ENCODE data around the gene TPTE.
"Not testable (repeated sequence)": the region's sequence is repeated elsewhere in the genome, so short reads cannot be mapped to it uniquely, and the experiment has no call there.

TPTE gene

DNA sequence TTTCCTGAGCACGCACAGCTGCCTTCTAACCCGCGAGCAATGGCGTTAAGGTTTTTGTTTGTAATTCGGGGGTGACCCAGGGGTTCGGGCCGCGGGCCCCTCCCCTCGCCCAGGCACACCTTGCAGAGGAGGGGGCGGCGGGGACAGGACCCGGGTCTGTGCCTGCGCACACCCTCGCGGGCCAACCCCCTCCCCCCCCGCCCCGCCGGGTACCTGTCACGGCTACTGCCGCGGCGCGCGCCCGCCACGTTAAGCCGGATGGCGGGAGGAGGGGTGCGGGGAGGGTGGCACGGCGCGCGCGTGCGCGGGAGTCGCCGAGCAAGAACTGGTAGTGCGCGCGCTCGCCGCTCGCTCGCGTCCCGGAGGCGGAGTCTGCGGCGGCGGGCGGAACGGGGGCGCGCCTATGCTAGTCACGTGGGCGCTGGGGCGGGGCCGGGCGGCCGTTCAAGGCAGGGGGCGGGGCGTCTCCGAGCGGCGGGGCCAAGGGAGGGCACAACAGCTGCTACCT, at the start of gene TPTE:
Gene TPTE, plus strand, starts transcription at position 493 of the 508 bp plus-strand sequence. CDS start 17,141 bp downstream, outside the sequence.
- Mint-ChIP-seq H3K36me3 (ENCODE audit: low read depth) (peaks cover 3% of the 10 kb centered on the region), H3K4me3 (no peak within 1 kb of the TSS), H3K27me3 (no peaks in the 10 kb centered on the region), H3K9me3 (peaks cover 26% of the 10 kb centered on the region), H3K27ac (no peak within 1 kb of the TSS), H3K4me1 (no peaks in the 10 kb centered on the region)
- no peak for DNase-seq
- no peak for ATAC-seq

DNA sequence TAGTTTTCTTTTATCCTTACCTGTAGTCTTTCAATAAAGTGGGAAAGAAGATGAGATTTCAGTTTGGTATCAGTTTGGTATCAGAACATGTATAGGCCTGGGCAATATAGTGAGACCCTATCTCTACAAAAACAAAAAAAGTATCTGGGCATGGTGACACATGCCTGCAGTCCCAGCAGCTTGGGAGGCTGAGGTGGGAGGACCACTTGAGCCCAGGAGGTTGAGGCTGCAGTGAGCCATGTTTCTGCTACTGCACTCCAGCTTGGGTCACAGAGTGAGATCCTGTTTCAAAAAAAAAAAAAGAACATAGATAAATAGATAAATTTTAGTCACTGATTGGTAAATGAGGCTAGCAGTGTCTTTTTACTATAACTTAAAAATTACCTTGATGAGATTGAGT, 49.4 kb upstream of the TPTE start:
- not testable (repeated sequence) for H3K27ac Mint-ChIP-seq; DNase-seq; H3K36me3 Mint-ChIP-seq (ENCODE audit: low read depth); H3K9me3 Mint-ChIP-seq; H3K4me3 Mint-ChIP-seq; H3K4me1 Mint-ChIP-seq; ATAC-seq; H3K27me3 Mint-ChIP-seq

DNA sequence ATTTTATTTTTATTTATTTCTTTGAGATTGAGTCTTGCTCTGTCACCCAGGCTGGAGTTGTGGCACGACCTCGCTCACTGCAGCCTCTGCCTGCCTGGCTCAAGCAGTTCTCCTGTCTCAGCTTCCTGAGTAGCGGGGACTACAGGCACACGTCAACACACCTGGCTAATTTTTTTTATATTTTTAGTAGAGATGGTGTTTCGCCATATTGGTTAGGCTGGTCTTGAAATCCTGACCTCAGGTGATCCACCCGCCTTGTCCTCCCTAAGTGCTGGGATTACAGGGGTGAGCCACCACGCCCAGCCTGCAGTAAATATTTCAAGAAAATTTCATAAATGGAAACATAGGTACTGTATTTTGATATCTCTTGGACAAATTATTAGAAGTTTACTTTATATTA, 43.6 kb upstream of the TPTE start:
- not testable (repeated sequence) for H3K27ac Mint-ChIP-seq; ATAC-seq; DNase-seq; H3K4me1 Mint-ChIP-seq; H3K27me3 Mint-ChIP-seq; H3K36me3 Mint-ChIP-seq (ENCODE audit: low read depth); H3K4me3 Mint-ChIP-seq
- H3K9me3 Mint-ChIP-seq, result peaks cover 20% of the 10 kb centered on the region

DNA sequence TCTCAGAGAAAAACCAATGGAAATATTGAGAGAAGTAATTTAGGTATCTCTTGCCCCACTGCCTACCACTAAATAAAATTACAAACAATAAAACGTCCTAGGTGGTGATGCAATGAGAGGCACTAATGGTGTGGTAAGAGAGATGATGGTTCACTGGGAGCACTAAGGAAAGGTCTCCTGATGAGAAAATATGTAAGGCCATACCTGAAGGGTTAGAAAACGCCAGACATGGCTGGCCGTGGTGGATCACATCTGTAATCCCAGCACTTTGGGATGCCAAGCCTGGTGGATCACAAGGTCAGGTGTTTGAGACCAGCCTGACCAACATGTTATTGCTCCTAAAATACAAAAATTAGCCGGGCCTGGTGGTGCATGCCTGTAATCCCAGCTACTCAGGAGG, 41.5 kb upstream of the TPTE start:
- not testable (repeated sequence) for H3K27me3 Mint-ChIP-seq

GRCh38 chr21:10484864-10485263, 36.5 kb upstream of the TPTE start:
- not testable (repeated sequence) for ATAC-seq; H3K4me1 Mint-ChIP-seq; H3K4me3 Mint-ChIP-seq; H3K36me3 Mint-ChIP-seq (ENCODE audit: low read depth); H3K27me3 Mint-ChIP-seq; H3K9me3 Mint-ChIP-seq; H3K27ac Mint-ChIP-seq; DNase-seq

More for the DNA sequence above, 41.5 kb upstream of the TPTE start:
- DNase-seq; H3K27ac Mint-ChIP-seq; H3K4me1 Mint-ChIP-seq; ATAC-seq; H3K36me3 Mint-ChIP-seq (ENCODE audit: low read depth); H3K4me3 Mint-ChIP-seq: not testable (repeated sequence)
- peaks cover 19% of the 10 kb centered on the region for H3K9me3 Mint-ChIP-seq

DNA sequence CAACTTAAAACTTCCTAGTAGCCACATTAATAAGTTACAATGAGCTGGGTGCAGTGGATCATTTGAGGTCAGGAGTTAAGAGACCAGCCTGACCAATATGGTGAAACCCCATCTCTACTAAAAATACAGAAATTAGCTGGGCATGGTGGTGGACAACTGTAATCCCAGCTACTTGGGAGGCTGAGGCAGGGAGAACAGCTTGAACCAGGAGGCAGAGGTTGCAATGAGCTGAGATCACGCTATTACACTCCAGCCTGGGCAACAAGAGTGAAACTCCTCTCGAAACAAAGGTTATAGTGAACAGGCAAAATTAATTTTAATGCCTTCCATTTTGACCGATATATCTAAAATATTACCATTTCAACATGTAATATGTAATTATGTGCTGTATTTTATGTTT, 30.9 kb upstream of the TPTE start:
- DNase-seq; H3K9me3 Mint-ChIP-seq; ATAC-seq; H3K4me1 Mint-ChIP-seq; H3K4me3 Mint-ChIP-seq; H3K36me3 Mint-ChIP-seq (ENCODE audit: low read depth); H3K27me3 Mint-ChIP-seq; H3K27ac Mint-ChIP-seq: not testable (repeated sequence)

DNA sequence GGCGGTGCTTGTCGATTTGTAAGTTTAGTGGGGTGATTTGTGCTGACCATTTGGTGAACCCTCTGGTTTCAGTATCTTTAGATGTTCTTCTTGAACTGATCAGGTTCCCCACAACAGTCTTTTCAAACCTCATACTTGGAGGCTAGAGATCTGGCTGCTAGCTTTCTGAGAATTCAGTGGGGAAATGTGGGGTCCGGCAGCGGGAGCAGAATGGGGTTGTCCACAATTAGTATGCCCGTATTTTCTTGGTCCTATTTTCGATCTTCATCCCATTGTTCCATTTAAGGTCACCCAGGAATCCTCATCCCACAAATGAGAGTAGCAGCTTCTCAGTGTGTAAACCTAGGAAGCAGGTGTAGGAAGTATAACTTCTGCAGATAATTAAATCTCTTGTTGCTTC, 10.3 kb upstream of the TPTE start:
- DNase-seq (no peak), ATAC-seq (no peak)
- Mint-ChIP-seq H3K4me3 (no peak overlapping the region), H3K27me3 (no peaks in the 10 kb centered on the region), H3K36me3 (ENCODE audit: low read depth) (no peaks in the 10 kb centered on the region), H3K4me1 (no peaks in the 10 kb centered on the region), H3K27ac (no peak overlapping the region), H3K9me3 (peaks cover 20% of the 10 kb centered on the region)

DNA sequence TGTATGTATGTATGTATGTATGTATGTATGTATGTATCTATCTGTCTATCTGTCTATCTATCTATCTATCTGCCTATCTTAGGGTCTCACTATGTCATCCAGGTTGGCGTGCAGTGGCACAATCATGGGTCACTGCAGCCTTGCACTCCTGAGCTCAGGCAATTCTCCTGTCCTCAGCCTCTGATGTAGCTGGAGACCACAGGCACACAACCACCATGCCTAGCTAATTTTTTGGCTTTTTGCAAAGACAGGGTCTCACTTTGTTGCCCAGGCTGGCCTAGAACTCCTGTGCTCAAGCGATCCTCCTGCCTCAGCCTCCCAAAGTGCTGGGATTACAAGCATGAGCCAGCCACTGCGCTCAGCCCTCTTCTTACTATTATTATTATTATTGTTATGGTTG, 4.5 kb upstream of the TPTE start:
- H3K27ac Mint-ChIP-seq; ATAC-seq; H3K4me1 Mint-ChIP-seq; H3K36me3 Mint-ChIP-seq (ENCODE audit: low read depth); DNase-seq; H3K4me3 Mint-ChIP-seq; H3K27me3 Mint-ChIP-seq: not testable (repeated sequence)
- peaks cover 35% of the 10 kb centered on the region for H3K9me3 Mint-ChIP-seq

DNA sequence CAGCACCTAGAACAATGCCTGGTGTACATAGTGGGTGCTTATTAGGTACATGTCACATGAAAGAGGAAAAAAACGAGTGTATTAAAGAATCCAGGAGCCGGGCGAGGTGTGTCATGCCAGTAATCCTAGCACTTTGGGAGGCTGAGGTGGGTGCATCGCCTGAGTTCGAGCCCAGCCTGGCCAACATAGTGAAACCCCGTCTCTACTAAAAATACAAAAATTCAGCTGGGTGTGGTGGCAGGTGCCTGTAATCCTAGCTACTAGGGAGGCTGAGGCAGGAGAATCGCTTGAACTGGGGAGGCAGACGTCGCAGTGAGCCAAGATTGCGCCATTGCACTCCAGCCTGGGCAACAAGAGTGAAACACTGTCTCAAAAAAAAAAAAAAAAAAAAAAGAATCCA, 3.5 kb upstream of the TPTE start:
- not testable (repeated sequence) for H3K4me3 Mint-ChIP-seq; ATAC-seq; H3K27ac Mint-ChIP-seq; H3K27me3 Mint-ChIP-seq; H3K4me1 Mint-ChIP-seq; DNase-seq; H3K36me3 Mint-ChIP-seq (ENCODE audit: low read depth)
- peaks cover 35% of the 10 kb centered on the region for H3K9me3 Mint-ChIP-seq

GRCh38 chr21:10521835-10522500, 585 bp downstream of the TPTE start:
- not testable (repeated sequence) for H3K4me1 Mint-ChIP-seq; H3K27ac Mint-ChIP-seq; H3K27me3 Mint-ChIP-seq; H3K36me3 Mint-ChIP-seq (ENCODE audit: low read depth); H3K4me3 Mint-ChIP-seq; ATAC-seq; DNase-seq
- peaks cover 21% of the 10 kb centered on the region for H3K9me3 Mint-ChIP-seq

- Mint-ChIP-seq H3K27ac (no peak overlapping the region), H3K4me3 (no peak overlapping the region), H3K4me1 (no peaks in the 10 kb centered on the region), H3K36me3 (ENCODE audit: low read depth) (no peaks in the 10 kb centered on the region), H3K27me3 (no peaks in the 10 kb centered on the region), H3K9me3 (peaks cover 10% of the 10 kb centered on the region)
- no peak for ATAC-seq
- DNase-seq, result no peak
Observed at GRCh38 chr21:10539956-10540355, 18.6 kb downstream of the TPTE start.

DNA sequence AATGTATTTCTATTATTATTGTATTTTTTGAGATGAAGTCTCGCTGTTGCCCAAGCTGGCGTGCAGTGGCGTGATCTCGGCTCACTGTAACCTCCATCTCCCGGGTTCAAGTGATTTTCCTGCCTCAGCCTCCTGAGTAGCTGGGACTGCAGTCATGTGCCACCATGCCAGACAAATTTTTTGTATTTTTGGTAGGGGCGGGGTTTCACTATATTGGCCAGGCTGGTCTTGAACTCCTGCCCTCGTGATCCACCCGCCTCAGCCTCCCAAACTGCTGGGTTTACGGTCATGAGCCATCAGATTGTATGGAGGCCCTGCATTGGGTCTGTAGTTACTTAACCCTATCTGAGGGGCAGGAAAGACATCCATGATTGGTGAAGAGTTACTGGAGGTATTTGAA, 23.0 kb downstream of the TPTE start:
- H3K27ac Mint-ChIP-seq; DNase-seq; H3K27me3 Mint-ChIP-seq; H3K4me1 Mint-ChIP-seq; H3K36me3 Mint-ChIP-seq (ENCODE audit: low read depth); ATAC-seq; H3K4me3 Mint-ChIP-seq: not testable (repeated sequence)
- peaks cover 21% of the 10 kb centered on the region for H3K9me3 Mint-ChIP-seq

DNA sequence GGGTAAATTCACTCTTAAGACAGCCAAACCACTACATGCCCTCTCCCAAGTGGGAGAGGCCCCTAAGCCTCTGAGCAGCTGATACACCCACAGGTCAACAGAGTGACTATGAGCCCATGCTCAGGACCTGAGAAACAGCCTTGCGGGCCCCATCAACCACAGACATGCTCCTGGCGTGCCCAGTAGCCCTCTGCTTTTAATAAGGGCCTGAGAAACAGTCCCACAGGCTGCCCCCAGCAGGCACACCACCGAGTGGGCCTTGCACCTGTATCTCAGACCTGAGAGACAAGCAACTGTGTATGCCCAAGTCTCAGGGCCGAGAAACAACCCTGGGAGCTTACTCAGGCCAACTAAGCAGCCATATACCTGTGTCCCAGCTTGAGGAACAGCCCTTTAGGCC, 26.5 kb downstream of the TPTE start:
- not testable (repeated sequence) for H3K4me1 Mint-ChIP-seq

DNA sequence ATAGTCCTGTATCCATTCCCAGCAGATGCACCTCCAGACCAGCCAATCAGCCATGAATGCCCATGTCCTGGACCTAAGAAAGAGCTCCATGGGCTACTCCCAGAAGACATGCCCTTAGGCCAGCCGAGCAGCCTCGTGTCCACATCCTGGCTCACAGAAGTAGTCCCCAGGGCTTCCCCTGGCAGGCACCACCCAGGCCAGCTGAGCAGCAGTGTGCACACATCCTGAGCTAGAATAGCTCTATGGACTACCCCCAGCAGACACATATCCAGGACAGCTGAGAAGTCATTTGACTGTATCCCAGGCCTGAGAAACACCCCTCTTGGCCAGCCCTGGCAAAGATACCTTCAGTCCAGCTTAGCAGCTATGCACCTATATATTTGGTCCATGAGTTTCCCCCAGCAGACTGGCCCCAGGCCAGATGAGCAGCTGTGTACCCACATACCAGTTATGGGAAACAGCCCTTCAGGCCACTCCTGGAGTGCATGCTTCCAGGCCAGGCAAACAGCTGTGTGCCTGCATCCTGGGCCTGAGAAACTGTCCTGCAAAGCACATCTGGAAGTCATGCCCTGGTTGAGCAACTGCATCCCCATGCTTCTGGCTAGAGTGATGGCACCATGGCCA, 27.1 kb downstream of the TPTE start:
- H3K27me3 Mint-ChIP-seq; H3K27ac Mint-ChIP-seq; H3K4me1 Mint-ChIP-seq; H3K4me3 Mint-ChIP-seq; H3K36me3 Mint-ChIP-seq (ENCODE audit: low read depth); DNase-seq; ATAC-seq: not testable (repeated sequence)
- peaks cover 29% of the 10 kb centered on the region for H3K9me3 Mint-ChIP-seq

More for the DNA sequence above, 26.5 kb downstream of the TPTE start:
- not testable (repeated sequence) for H3K36me3 Mint-ChIP-seq (ENCODE audit: low read depth); DNase-seq; H3K4me3 Mint-ChIP-seq; H3K27ac Mint-ChIP-seq; H3K27me3 Mint-ChIP-seq; ATAC-seq
- H3K9me3 Mint-ChIP-seq, result peaks cover 29% of the 10 kb centered on the region

DNA sequence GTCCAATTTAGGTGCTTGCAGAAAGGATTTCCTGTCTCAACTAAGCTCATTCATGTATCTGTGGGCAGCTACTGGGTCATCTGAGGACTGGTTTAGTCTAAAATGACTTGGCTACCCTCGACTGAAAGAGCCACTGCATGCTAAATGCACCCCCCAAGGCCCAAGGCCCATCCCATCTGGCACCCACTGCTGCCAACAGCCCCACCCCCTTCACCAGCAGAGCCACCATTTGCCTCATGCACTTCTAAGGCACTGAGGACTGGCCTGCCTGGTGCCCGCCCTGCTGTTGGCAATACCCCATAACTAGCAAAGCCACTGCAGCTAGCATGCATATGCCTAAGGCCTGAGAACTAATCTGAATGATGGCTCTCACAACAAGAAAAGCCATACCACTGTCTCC, 49.4 kb downstream of the TPTE start:
- not testable (repeated sequence) for ATAC-seq; H3K4me1 Mint-ChIP-seq; DNase-seq; H3K27ac Mint-ChIP-seq; H3K27me3 Mint-ChIP-seq; H3K36me3 Mint-ChIP-seq (ENCODE audit: low read depth); H3K4me3 Mint-ChIP-seq
- peaks cover 37% of the 10 kb centered on the region for H3K9me3 Mint-ChIP-seq
